ENCODE data around the gene ALOX12B.

DNA sequence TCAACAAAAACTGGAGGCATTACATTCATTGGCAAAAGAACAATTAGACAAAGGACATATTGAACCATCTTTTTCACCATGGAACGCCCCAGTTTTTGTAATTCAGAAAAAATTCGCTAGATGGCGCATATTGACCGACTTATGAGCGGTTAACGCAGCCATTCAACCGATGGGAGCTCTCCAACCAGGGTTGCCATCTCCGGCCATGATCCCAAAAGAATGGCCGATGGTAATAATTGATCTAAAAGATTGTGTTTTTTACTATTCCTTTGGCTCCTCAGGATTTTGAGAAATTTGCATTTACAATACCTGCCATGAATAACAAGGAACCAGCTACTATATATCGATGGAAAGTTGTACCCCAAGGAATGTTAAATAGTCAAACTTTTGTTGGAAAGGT, 27.2 kb downstream of the ALOX12B start:
- TF ChIP-seq POLR2A (IDR thresholded peaks at IDR 0.05; ENCODE audit: low read length) (no peak), GATA1 (IDR thresholded peaks at IDR 0.05; ENCODE audit: low read depth, low read length) (no peak)

All from erythroblast (primary cell).